Activated T-cell treated with anti-CD3 and anti-CD28 coated beads for 48 hours (primary cell): ENCODE data around the gene KRT78.

Experiments used
- DNase-seq: peaks from one replicate; pipeline ENCODE4 v3.0.0-alpha.2; 2020; ENCODE audit warnings: low read depth

The KRT78 gene

GRCh38 chr12:52824741-52825410 lies 23.9 kb downstream of the KRT78 start:
- no peak for DNase-seq

- no peak for DNase-seq
Observed at GRCh38 chr12:52823761-52824450, 24.9 kb downstream of the KRT78 start.

- no peak for DNase-seq
Observed at GRCh38 chr12:52822771-52823510, 25.9 kb downstream of the KRT78 start.

GRCh38 chr12:52821826-52822660 lies 26.8 kb downstream of the KRT78 start:
- no peak for DNase-seq

- no peak for DNase-seq
Observed at GRCh38 chr12:52821071-52821730, 27.6 kb downstream of the KRT78 start.

GRCh38 chr12:52820521-52820920 lies 28.3 kb downstream of the KRT78 start:
- DNase-seq = no peak

GRCh38 chr12:52819731-52820510 lies 28.9 kb downstream of the KRT78 start:
- no peak for DNase-seq

GRCh38 chr12:52818887-52819420 lies 29.8 kb downstream of the KRT78 start:
- DNase-seq = no peak

GRCh38 chr12:52818388-52818787 lies 30.4 kb downstream of the KRT78 start:
- no peak for DNase-seq

GRCh38 chr12:52817699-52818238 lies 31.0 kb downstream of the KRT78 start:
- DNase-seq = no peak

- no peak for DNase-seq
Observed at GRCh38 chr12:52817003-52817698, 31.6 kb downstream of the KRT78 start.

GRCh38 chr12:52815676-52816588 lies 32.9 kb downstream of the KRT78 start:
- DNase-seq = no peak

GRCh38 chr12:52815161-52815560 lies 33.6 kb downstream of the KRT78 start:
- DNase-seq = no peak

GRCh38 chr12:52814710-52815155 lies 34.1 kb downstream of the KRT78 start:
- no peak for DNase-seq

- DNase-seq = no peak
Observed at GRCh38 chr12:52813885-52814709, 34.7 kb downstream of the KRT78 start, which contains the start of gene KRT4. TSS of gene KRT4 (minus strand) at chr12:52814116. CDS start at chr12:52814058, 58 bp downstream.

GRCh38 chr12:52813203-52813819 lies 35.5 kb downstream of the KRT78 start:
- DNase-seq = no peak

GRCh38 chr12:52812749-52813148 lies 36.0 kb downstream of the KRT78 start:
- no peak for DNase-seq
